PFSK-1 (cell line): ENCODE results near the gene NINJ2.

Source experiments
- FOXP2 ChIP-seq: optimal IDR thresholded peaks from 2 replicates; pipeline ENCODE3; 2011; ENCODE audit warnings: borderline replicate concordance, control low read depth, inconsistent platforms; ENCODE audit not compliant: insufficient read depth; ENCODE audit errors: extremely low read length, extremely low read depth
- POLR2AphosphoS5 ChIP-seq: IDR thresholded peaks from 2 replicates; pipeline ENCODE4 v1.6.1; 2012; ENCODE audit warnings: low read depth, mild to moderate bottlenecking, control low read depth, low read length, moderate library complexity
- SIN3A ChIP-seq: IDR thresholded peaks from 2 replicates; pipeline ENCODE4 v1.6.1; 2012; ENCODE audit warnings: mild to moderate bottlenecking, low read length, moderate library complexity, borderline replicate concordance; ENCODE audit not compliant: insufficient read depth
- TAF1 ChIP-seq: IDR thresholded peaks from 2 replicates; pipeline ENCODE4 v1.6.1; 2012; ENCODE audit warnings: low read length, control low read depth, borderline replicate concordance; ENCODE audit not compliant: insufficient read depth
- TF ChIP-seq, protein P1 (sequence below), 2 experiments: IDR thresholded peaks; 2 replicates each; pipeline versions ENCODE4 v1.6.1 to v1.8.0; 2011 to 2012; ENCODE audit warnings: low read depth in 2 of 2, low read length in 2 of 2, control low read depth in 1 of 2, inconsistent platforms in 1 of 2, mild to moderate bottlenecking in 1 of 2, moderate library complexity in 1 of 2; ENCODE audit not compliant: insufficient read depth in 1 of 2

The NINJ2 gene

DNA sequence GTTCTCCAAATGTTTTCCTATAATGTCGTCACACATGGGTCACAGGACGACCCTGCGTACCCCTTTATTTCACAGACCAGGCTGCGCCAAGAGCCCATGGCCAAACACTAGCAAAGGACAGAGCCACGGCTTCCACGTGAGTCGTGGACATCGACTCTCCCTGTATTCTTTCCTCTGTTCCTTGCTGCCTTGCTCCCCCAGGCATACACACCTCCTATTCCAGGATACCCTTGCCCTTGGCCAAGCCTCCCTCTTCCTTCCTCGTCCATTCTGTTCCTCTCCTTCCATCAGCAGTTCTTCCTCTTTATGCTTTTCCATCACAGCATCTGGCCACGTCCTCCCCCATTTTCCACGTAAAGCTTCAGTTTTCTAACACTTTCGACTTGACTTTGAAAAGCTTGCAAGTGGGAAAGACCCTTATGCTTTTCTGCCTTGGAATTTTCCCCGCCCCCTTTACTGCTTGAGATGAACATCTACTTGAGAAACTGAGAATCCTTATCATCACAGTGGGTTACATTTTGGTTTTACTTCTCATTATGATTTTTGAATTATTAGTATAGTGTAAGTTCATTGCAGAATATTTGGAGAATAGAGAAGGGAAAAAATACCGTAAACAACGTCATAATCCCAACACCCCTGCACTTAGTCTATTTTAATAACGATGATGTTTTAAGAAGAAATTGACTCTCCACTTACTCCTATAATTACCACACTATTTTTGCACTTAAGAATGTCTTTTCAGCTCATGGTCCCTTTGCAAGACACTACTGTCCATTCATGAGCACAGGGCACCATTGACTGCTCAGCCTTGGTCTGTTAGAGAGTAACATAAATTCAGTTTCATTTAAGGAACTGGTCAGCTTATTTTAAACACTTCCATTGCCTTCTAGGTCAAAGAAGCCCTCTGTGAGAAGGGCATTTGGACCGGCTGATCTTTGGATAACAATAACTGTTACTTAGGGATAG is 15.8 kb upstream of the NINJ2 start:
- TF ChIP-seq SIN3A = no peak
- TF ChIP-seq FOXP2 = no peak
- TF ChIP-seq TAF1 = no peak
- TF ChIP-seq POLR2AphosphoS5 = no peak
- TF ChIP-seq, protein P1, sequence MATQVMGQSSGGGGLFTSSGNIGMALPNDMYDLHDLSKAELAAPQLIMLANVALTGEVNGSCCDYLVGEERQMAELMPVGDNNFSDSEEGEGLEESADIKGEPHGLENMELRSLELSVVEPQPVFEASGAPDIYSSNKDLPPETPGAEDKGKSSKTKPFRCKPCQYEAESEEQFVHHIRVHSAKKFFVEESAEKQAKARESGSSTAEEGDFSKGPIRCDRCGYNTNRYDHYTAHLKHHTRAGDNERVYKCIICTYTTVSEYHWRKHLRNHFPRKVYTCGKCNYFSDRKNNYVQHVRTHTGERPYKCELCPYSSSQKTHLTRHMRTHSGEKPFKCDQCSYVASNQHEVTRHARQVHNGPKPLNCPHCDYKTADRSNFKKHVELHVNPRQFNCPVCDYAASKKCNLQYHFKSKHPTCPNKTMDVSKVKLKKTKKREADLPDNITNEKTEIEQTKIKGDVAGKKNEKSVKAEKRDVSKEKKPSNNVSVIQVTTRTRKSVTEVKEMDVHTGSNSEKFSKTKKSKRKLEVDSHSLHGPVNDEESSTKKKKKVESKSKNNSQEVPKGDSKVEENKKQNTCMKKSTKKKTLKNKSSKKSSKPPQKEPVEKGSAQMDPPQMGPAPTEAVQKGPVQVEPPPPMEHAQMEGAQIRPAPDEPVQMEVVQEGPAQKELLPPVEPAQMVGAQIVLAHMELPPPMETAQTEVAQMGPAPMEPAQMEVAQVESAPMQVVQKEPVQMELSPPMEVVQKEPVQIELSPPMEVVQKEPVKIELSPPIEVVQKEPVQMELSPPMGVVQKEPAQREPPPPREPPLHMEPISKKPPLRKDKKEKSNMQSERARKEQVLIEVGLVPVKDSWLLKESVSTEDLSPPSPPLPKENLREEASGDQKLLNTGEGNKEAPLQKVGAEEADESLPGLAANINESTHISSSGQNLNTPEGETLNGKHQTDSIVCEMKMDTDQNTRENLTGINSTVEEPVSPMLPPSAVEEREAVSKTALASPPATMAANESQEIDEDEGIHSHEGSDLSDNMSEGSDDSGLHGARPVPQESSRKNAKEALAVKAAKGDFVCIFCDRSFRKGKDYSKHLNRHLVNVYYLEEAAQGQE (IDR thresholded peaks at IDR 0.05; ENCODE audit: insufficient read depth in 1 of 2, low read depth in 2 of 2, low read length in 2 of 2) = no peak

DNA sequence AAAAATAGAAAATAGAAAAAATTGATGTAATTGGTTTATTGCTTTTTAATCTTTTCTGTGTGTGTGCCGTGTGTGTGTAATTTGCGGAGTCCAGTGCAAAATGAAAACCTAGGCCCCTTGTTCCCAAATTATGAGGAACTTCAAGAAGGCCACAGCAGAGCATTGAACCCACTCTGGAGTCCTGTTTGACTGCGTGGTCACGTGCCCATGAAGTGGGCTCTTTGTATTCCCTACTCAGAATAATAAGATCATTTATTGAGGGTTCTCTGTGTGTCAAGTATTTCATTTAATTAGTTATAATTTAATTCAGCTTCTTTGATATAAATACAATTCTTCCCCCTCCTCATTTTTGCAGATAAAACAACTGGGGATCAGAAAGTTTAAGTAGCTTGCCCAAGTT is 12.3 kb upstream of the NINJ2 start:
- no peak for TF ChIP-seq SIN3A
- TF ChIP-seq, protein P1 (IDR thresholded peaks at IDR 0.05; ENCODE audit: insufficient read depth in 1 of 2, low read depth in 2 of 2, low read length in 2 of 2) = no peak
- no peak for TF ChIP-seq TAF1
- no peak for TF ChIP-seq FOXP2
- no peak for TF ChIP-seq POLR2AphosphoS5

DNA sequence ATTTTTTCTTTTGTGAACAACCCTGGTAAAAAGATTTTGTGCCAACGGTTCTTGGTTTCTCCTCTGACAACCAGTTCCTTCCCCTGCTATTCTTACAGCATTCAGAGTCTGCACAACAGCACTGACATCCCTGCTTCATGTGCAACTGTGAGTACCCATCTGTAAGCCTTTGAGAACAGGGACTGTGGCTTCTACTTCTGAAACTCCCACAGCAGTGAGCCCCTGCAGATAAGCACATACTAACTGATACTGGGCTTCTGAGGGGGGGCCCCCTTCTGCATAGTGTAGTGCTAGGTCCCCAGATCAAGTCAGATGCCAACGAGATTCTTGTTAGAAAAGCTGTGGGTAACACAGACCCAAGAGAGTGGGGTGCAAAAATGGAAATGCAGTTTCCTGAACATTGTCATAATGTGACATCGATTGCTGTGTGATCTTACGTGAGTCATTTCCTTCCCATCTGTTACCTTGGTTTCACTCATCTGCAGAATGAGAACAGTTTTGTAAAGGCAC is 11.1 kb upstream of the NINJ2 start:
- TF ChIP-seq POLR2AphosphoS5 (no peak), SIN3A (no peak)
- TF ChIP-seq, protein P1 (IDR thresholded peaks at IDR 0.05; ENCODE audit: insufficient read depth in 1 of 2, low read depth in 2 of 2, low read length in 2 of 2) = no peak

DNA sequence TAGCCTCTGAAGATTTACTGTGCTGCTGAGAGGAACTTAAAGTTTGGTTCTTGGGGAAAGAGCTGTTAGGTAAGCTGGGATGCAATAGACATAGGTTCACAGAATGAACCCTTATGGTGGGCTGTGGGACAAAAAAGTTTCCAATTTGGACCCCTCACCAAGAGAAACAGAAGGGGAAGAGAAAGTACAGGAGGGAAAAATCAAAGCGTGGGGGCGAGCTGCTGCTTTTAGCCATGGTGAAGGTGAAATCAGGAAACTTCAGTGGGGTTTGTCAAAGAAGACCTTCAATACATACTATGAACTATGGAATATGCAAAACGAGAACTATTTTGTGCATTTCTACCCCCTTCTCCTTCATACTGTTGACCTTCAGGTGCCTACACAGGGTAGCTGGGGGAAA is 10.6 kb upstream of the NINJ2 start:
- TF ChIP-seq, protein P1 (IDR thresholded peaks at IDR 0.05; ENCODE audit: insufficient read depth in 1 of 2, low read depth in 2 of 2, low read length in 2 of 2) = no peak
- no peak for TF ChIP-seq SIN3A
- no peak for TF ChIP-seq FOXP2
- no peak for TF ChIP-seq TAF1
- TF ChIP-seq POLR2AphosphoS5 = no peak
